Vagina (tissue), 2 donors: ENCODE data around the gene CCDC183.

ENCODE experiments used
- POLR2A ChIP-seq, 2 donors: fragments of 450-650 bp; IDR thresholded peaks; one replicate each; pipeline ENCODE4 v1.6.1; 2017; ENCODE audit warnings: antibody characterized with exemption in 2 of 2, mild to moderate bottlenecking in 2 of 2, moderate library complexity in 2 of 2
- POLR2AphosphoS5 ChIP-seq, 2 donors: sonication (generic); formaldehyde crosslinking; IDR thresholded peaks; one replicate each; pipeline ENCODE4 v1.9.0; 2017; ENCODE audit warnings: antibody characterized with exemption in 2 of 2, mild to moderate bottlenecking in 2 of 2, low read depth in 1 of 2; ENCODE audit not compliant: insufficient read depth in 1 of 2
- TF ChIP-seq, protein P1 (sequence below), 3 experiments: fragments of 450-650 bp in 2 of 3; fragments of 200-600 bp in 1 of 3; sonication (generic) in 1 of 3; IDR thresholded peaks; one replicate each; pipeline ENCODE4 v1.5.1; 2017 to 2019; ENCODE audit warnings: antibody characterized with exemption in 3 of 3, mild to moderate bottlenecking in 2 of 3, moderate library complexity in 2 of 3

DNA sequence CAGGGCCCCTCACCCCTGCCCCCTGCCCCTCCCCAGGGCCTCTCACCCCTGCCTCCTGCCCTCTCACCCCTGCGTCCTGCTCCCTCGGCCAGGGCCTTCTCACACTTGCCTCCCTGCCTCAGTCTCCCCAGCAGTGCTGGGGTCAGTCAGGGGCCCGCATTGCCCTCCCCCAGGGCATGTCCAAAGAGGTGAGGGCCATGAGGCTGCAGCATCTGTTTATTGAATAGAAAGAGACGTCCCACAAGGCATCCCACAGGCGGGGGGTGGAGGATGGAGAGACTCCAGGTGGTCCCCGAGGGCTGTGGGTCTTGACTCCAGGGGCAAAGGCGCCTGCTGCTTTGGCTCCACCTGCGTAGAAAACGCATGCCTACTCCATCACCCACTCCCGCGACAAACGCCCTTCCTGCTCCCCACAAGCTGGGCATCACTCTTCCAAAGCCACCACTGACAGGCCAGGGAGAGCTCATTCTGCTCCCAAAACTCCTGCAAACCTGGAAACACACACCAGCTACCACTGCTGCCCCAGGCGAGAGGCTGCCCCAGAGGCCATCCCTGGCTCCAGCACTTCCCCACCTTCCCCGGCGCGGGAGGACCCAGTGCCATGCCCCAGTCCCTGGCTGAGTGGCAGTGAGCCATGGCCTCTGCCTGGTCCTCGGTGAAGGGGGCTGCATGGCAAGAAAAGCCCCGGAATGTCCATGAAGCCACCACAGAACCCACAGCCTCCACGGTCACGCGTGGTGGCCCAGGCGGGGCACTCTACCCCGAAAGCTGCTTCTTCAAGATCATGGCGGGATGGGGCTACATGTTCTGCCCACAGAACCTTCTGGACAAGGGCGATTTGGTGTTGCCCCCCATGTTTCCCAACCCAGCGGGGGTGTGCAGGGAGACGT is 36.5 kb upstream of the CCDC183 start:
- TF ChIP-seq, protein P1, sequence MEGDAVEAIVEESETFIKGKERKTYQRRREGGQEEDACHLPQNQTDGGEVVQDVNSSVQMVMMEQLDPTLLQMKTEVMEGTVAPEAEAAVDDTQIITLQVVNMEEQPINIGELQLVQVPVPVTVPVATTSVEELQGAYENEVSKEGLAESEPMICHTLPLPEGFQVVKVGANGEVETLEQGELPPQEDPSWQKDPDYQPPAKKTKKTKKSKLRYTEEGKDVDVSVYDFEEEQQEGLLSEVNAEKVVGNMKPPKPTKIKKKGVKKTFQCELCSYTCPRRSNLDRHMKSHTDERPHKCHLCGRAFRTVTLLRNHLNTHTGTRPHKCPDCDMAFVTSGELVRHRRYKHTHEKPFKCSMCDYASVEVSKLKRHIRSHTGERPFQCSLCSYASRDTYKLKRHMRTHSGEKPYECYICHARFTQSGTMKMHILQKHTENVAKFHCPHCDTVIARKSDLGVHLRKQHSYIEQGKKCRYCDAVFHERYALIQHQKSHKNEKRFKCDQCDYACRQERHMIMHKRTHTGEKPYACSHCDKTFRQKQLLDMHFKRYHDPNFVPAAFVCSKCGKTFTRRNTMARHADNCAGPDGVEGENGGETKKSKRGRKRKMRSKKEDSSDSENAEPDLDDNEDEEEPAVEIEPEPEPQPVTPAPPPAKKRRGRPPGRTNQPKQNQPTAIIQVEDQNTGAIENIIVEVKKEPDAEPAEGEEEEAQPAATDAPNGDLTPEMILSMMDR (IDR thresholded peaks at IDR 0.05) = no peak
- TF ChIP-seq POLR2A (IDR thresholded peaks at IDR 0.05) (no peak), POLR2AphosphoS5 (IDR thresholded peaks at IDR 0.05; ENCODE audit: insufficient read depth in 1 of 2, low read depth in 1 of 2) (no peak)
